ENCODE measurements around the gene PDZRN3. TPM values are rescaled to one million over a fixed set of nuclear protein-coding genes. Genes with fewer than 3 reads are reported as not detected.

PDZRN3 gene
- total RNA-seq, 2 donors from 2014 or later, result not detected

DNA sequence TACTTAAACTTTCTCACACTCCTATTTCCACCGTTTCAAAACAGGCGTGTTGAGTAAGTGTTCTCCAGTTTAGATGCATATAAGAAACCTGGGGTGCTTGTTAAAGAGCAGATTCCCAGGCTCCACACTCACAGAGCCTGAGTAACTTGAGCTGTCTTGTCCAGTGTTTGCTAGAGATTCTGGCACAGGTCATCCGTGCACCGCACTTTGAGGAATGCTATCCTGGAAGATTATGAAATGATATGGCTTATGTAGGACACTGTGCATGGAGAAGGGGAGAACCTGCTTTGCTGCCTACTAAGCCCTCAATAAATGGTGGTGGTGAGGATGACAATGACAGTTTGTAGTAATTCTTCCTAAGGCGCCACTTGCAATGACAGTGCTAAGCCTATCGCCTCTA, 273.7 kb downstream of the PDZRN3 start:
- H3K27ac Mint-ChIP-seq, result no peak overlapping the region
- ATAC-seq (replicated peaks), result no peak
- no peak overlapping the region for H3K4me3 Mint-ChIP-seq
- no peaks in the 10 kb centered on the region for H3K36me3 Mint-ChIP-seq (ENCODE audit: low read depth)
- H3K27me3 Mint-ChIP-seq, result peaks cover 18% of the 10 kb centered on the region
- no peaks in the 10 kb centered on the region for H3K4me1 Mint-ChIP-seq
- H3K9me3 Mint-ChIP-seq, result no peaks in the 10 kb centered on the region

DNA sequence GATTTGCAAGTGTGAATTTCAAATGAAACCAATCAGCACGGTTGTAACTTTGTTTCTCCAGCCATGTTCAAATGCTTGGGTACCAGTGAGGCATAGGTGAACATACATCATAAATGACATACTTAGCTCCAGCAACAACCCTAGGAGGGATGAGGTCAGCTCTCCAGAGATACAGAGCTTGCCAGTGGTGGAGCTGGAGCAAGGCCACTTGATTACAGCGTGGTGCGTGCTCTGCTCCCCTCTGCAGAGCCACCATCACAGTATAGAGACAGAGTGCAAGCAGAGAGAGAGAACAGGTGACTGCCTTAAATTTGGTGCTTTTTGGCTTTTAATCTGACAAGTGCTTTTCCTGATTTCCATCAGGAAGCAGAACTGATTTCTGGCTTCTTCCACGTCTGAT, 275.1 kb downstream of the PDZRN3 start:
- H3K27ac Mint-ChIP-seq, result no peak overlapping the region
- no peak overlapping the region for H3K4me3 Mint-ChIP-seq
- ATAC-seq (replicated peaks), result no peak
- no peaks in the 10 kb centered on the region for H3K9me3 Mint-ChIP-seq
- H3K4me1 Mint-ChIP-seq, result no peaks in the 10 kb centered on the region
- H3K36me3 Mint-ChIP-seq (ENCODE audit: low read depth), result no peaks in the 10 kb centered on the region
- H3K27me3 Mint-ChIP-seq, result peaks cover 18% of the 10 kb centered on the region

DNA sequence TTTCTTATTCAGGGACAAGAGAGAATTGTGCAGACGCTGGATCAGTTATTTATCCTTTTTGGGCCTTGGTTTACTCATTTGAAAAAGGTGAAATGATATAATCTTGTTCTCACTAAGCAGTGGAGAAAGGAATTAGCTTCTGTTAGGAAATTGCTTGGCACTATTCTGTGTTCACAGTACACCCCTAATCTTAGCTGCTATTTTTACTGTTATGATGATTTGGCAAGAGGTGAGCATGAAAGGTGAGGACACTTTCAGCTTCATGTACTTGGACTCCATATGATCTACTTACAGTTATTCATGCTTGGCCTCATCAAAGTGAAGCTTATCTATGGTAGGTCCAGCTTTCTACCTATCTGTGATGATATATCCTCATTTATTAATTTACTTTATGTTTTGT, 282.7 kb downstream of the PDZRN3 start:
- Mint-ChIP-seq H3K27ac (no peak overlapping the region), H3K9me3 (peaks cover 3% of the 10 kb centered on the region), H3K4me3 (no peak overlapping the region), H3K4me1 (no peaks in the 10 kb centered on the region), H3K27me3 (peaks cover 12% of the 10 kb centered on the region), H3K36me3 (ENCODE audit: low read depth) (no peaks in the 10 kb centered on the region)
- no peak for ATAC-seq (replicated peaks)

DNA sequence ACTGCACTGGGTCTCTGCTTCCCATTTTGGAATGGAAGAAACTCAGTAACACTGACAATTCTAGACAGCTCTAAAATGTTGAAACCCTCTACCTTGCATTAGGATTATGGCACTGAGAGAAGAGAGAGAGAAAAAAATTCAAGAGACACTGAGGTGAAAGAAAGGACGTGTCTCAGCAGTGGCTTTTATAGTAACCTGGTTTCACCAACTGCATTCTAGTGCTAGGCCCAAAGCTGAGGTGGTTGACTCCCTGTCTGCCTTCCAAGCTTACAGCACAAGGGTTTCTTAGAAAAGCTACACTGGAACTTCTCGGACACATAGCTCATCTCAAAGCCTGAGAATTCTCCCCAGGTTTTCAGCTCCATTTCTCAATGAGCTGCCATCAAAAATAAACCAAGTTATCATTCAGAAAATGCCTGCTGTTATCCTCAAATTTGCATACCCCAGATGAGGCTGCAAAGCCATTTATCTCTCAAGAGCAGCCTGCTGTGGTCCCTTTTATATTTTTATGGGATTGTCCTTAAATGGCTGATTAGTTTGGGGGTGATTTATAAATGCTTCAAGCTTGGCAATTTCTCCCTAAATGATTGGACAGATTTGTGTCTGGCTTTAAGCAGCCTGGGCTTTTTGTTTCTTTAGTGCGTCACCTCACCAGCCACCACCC, 283.3 kb downstream of the PDZRN3 start:
- H3K27ac Mint-ChIP-seq, result no peak overlapping the region
- H3K9me3 Mint-ChIP-seq, result peaks cover 3% of the 10 kb centered on the region
- H3K4me1 Mint-ChIP-seq, result no peaks in the 10 kb centered on the region
- H3K27me3 Mint-ChIP-seq, result peaks cover 12% of the 10 kb centered on the region
- no peaks in the 10 kb centered on the region for H3K36me3 Mint-ChIP-seq (ENCODE audit: low read depth)
- H3K4me3 Mint-ChIP-seq, result no peak overlapping the region
- ATAC-seq (replicated peaks), result no peak

DNA sequence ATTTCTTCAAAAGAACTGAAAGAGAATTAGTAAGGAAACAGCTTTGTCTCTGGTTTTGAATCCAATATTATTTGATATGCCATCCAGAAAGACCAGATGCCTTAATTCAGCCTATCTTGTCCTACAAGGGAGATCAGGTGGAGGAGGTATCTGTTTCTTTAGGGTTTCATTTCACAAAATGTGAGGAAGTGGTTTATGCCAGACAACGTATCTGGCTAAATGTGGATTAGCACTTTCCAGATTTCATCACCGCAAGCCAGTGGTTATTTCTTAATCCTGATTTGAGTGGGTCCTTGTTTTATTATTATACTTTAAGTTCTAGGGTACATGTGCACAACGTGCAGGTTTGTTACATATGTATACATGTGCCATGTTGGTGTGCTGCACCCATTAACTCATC, 292.2 kb downstream of the PDZRN3 start:
- no peaks in the 10 kb centered on the region for H3K9me3 Mint-ChIP-seq
- no peak overlapping the region for H3K27ac Mint-ChIP-seq
- H3K4me3 Mint-ChIP-seq, result no peak overlapping the region
- ATAC-seq (replicated peaks), result no peak
- no peaks in the 10 kb centered on the region for H3K36me3 Mint-ChIP-seq (ENCODE audit: low read depth)
- peaks cover 5% of the 10 kb centered on the region for H3K27me3 Mint-ChIP-seq
- H3K4me1 Mint-ChIP-seq, result no peaks in the 10 kb centered on the region
